ENCODE measurements around the gene RETREG2.
"Not testable (repeated sequence)": the region's sequence is repeated elsewhere in the genome, so short reads cannot be mapped to it uniquely, and the experiment has no call there.

RETREG2 gene

DNA sequence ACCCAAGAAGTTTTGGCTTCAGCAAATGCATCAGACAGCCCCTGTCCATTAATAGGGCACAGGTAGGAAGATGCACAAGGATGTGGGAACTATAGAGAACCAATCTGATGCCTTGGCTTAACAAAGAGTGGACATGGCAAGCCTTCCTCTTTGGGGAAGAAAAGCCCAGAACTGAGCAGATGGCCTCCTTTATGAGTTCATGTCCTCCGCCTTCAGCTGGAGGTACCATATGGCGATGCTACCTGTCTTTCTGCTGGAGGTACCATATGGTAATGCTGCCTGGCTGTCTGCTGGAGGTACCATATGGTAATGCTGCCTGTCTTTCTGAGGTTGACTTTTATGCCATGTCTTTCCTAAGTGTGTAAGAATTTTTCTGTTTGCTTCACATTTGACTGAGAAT lies 6.0 kb downstream of the RETREG2 start:
- Mint-ChIP-seq H3K27me3 (ENCODE audit: low read depth) (peaks cover 3% of the 10 kb centered on the region), H3K36me3 (ENCODE audit: low read depth) (peaks cover 44% of the 10 kb centered on the region), H3K9me3 (no peaks in the 10 kb centered on the region), H3K4me1 (peaks cover 8% of the 10 kb centered on the region), H3K4me3 (no peak overlapping the region), H3K27ac (no peak overlapping the region)
- TF ChIP-seq, protein P1, sequence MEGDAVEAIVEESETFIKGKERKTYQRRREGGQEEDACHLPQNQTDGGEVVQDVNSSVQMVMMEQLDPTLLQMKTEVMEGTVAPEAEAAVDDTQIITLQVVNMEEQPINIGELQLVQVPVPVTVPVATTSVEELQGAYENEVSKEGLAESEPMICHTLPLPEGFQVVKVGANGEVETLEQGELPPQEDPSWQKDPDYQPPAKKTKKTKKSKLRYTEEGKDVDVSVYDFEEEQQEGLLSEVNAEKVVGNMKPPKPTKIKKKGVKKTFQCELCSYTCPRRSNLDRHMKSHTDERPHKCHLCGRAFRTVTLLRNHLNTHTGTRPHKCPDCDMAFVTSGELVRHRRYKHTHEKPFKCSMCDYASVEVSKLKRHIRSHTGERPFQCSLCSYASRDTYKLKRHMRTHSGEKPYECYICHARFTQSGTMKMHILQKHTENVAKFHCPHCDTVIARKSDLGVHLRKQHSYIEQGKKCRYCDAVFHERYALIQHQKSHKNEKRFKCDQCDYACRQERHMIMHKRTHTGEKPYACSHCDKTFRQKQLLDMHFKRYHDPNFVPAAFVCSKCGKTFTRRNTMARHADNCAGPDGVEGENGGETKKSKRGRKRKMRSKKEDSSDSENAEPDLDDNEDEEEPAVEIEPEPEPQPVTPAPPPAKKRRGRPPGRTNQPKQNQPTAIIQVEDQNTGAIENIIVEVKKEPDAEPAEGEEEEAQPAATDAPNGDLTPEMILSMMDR (IDR thresholded peaks at IDR 0.05; ENCODE audit: unreplicated experiment in 3 of 3), result no peak

DNA sequence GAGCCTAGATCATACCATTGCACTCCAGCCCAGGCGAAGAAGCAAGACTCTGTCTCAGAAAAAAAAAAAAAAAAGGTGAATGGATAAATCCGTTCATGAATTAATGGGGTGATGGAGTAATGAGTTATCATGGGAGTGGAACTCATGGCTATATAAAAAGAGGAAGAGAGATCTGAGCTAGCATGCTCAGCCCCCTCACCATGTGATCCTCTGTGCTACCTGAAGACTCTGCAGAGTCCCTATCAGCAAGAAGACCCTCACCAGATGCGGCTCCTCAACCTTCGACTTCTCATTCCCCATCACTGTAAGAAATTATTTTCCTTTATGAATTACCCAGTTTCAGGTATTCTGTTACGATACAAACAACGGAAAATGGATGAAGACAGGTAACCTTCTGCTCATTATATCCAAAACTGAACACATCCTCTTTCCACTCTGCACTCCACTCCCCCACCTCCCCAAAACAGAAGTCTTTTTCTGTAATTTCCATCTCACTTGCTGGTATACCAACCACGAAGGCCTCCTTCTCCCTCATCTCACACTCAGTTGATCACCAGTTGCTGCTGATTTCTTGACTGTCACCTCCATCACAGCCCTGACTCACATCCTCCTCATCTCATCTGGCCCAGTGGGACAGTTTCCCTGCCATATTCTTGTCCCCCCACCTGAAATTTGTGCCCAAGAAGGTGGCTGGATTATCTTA lies 8.8 kb downstream of the RETREG2 start:
- no peak overlapping the region for H3K4me3 Mint-ChIP-seq
- H3K36me3 Mint-ChIP-seq (ENCODE audit: low read depth), result peaks cover 26% of the 10 kb centered on the region
- TF ChIP-seq, protein P1 (IDR thresholded peaks at IDR 0.05; ENCODE audit: unreplicated experiment in 3 of 3), result no peak
- H3K9me3 Mint-ChIP-seq, result no peaks in the 10 kb centered on the region
- peaks cover 3% of the 10 kb centered on the region for H3K27me3 Mint-ChIP-seq (ENCODE audit: low read depth)
- no peaks in the 10 kb centered on the region for H3K4me1 Mint-ChIP-seq
- H3K27ac Mint-ChIP-seq, result no peak overlapping the region

DNA sequence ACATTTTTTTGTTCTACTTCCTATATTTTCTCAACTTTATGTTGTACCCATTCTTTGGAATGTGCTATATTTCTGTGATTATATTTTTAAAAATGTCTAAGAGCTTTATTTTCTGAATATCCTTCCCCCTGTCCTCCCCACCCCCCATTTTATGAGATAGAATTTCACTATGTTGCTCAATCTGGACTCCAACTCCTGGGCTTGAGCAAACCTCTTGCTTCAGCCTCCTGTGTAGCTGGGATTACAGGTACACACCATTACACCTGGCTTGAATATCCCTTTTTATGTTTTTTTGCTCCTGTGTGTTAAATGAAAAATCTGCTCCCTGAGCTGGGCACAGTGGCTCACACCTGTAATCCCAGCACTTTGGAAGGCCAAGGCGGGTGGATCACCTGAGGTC lies 19.3 kb downstream of the RETREG2 start:
- no peaks in the 10 kb centered on the region for H3K9me3 Mint-ChIP-seq
- H3K36me3 Mint-ChIP-seq (ENCODE audit: low read depth), result no peaks in the 10 kb centered on the region
- H3K27ac Mint-ChIP-seq, result no peak overlapping the region
- no peak overlapping the region for H3K4me3 Mint-ChIP-seq
- H3K4me1 Mint-ChIP-seq, result no peaks in the 10 kb centered on the region
- H3K27me3 Mint-ChIP-seq (ENCODE audit: low read depth), result peaks cover 4% of the 10 kb centered on the region
- TF ChIP-seq, protein P1 (IDR thresholded peaks at IDR 0.05; ENCODE audit: unreplicated experiment in 3 of 3), result no peak

DNA sequence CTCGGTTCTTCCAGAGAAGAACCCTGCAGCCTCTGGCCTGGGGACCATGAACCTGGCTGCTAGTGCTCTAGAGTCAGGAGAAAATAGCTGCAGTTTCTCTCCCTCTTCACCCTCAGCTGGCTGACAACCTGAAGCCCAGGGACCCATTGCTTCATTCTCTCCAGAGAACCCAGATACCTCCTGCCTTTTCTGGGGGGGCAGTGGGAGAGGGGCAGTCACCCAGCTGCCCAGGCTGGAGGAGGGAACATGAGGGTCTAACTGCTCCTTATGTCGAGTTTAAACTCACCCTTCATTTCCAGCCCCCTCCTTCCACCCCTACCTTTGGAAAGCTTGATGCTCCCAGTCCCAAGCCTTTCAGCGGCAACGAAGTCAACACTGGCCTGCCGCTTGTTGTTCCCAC lies 20.9 kb downstream of the RETREG2 start:
- no peak overlapping the region for H3K27ac Mint-ChIP-seq
- no peaks in the 10 kb centered on the region for H3K9me3 Mint-ChIP-seq
- H3K27me3 Mint-ChIP-seq (ENCODE audit: low read depth), result peaks cover 11% of the 10 kb centered on the region
- no peak overlapping the region for H3K4me3 Mint-ChIP-seq
- H3K36me3 Mint-ChIP-seq (ENCODE audit: low read depth), result no peaks in the 10 kb centered on the region
- H3K4me1 Mint-ChIP-seq, result no peaks in the 10 kb centered on the region
- TF ChIP-seq, protein P1 (IDR thresholded peaks at IDR 0.05; ENCODE audit: unreplicated experiment in 3 of 3), result no peak

DNA sequence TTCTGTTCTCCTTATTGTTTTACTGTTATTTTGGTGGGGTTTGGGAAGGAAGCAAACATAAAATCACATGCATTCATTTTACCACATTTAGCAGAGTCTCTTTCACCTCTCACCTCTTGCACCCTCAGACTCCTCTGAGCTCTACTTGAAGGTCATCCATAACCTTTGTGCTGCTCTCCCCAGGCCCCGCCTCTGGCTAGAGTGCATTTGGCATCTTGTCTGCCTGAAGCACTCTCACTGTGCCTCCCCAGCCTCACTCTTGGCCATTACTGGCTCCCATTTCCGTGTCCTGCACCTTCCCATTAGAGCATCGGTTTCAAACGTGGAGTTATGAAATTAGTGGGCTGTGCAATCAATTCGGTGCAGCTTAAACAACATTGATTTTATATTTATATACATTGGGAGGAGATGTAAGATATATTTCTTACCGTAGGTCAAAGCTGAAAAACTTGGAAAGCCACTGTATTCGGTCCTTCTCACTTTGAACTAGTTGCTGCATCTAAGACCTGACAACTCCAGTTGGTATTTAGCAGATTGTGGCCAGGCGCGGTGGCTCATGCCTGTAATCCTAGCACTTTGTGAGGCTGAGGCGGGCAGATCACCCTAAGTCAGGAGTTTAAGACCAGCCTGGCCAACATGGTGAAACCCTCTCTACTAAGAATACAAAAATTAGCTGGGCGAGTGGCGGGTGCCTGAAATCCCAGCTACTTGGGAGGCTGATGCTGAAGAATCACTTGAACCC lies 21.6 kb downstream of the RETREG2 start:
- Mint-ChIP-seq H3K4me3 (no peak overlapping the region), H3K27me3 (ENCODE audit: low read depth) (peaks cover 11% of the 10 kb centered on the region)

DNA sequence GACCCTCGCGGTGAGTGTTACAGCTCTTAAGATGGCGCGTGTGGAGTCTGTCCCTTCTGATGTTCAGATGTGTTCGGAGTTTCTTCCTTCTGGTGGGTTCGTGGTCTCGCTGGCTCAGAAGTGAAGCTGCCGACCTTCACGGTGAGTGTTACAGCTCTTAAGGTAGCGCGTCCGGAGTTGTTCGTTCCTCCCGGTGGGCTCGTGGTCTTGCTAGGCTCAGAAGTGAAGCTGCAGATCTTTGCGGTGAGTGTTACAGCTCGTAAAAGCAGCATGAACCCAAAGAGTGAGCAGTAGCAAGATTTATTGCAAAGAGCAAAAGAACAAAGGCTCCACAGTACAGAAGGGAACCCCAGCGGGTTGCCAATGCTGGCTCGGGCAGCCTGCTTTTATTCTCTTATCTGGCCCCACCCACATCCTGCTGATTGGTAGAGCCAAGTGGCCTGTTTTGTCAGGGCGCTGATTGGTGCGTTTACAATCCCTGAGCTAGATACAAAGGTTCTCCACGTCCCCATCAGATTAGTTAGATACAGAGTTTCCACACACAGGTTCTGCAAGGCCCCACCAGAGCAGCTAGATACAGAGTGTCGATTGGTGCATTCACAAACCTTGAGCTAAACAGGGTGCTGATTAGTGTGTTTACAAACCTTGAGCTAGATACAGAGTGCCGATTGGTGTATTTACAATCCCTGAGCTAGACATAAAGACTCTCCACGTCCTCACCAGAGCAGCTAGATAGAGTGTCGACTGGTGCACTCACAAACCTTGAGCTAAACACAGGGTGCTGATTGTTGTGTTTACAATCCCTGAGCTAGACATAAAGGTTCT lies 22.6 kb downstream of the RETREG2 start:
- peak overlapping the region in 2 of 3 experiments; percentile 46 to 58 for H3K4me3 Mint-ChIP-seq

More for the DNA sequence above, 21.6 kb downstream of the RETREG2 start:
- TF ChIP-seq, protein P1 (IDR thresholded peaks at IDR 0.05; ENCODE audit: unreplicated experiment in 3 of 3), result no peak
- Mint-ChIP-seq H3K9me3 (no peaks in the 10 kb centered on the region), H3K4me1 (no peaks in the 10 kb centered on the region), H3K36me3 (ENCODE audit: low read depth) (no peaks in the 10 kb centered on the region), H3K27ac (no peak overlapping the region)

DNA sequence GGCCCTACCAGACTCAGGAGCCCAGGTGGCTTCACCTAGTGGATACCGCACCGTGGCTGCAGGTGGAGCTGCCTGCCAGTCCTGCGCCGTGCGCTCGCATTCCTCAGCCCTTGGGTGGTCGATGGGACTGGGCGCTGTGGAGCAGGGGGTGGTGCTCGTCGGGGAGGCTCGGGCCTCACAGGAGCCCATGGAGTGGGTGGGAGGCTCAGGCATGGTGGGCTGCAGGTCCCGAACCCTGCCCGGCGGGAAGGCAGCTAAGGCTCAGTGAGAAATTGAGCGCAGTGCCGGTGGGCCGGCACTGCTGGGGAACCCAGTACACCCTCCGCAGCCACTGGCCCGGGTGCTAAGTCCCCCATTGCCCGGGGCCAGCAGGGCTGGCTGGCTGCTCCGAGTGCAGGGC lies 23.3 kb downstream of the RETREG2 start:
- not testable (repeated sequence) for H3K4me1 Mint-ChIP-seq; H3K9me3 Mint-ChIP-seq; H3K27ac Mint-ChIP-seq; H3K4me3 Mint-ChIP-seq; H3K36me3 Mint-ChIP-seq (ENCODE audit: low read depth)
- H3K27me3 Mint-ChIP-seq (ENCODE audit: low read depth), result peaks cover 11% of the 10 kb centered on the region

More for the DNA sequence above, 22.6 kb downstream of the RETREG2 start:
- not testable (repeated sequence) for H3K36me3 Mint-ChIP-seq (ENCODE audit: low read depth); H3K9me3 Mint-ChIP-seq; H3K4me1 Mint-ChIP-seq
- H3K27ac Mint-ChIP-seq, result peak overlapping the region; percentile 6 to 74 (median 50)
- H3K27me3 Mint-ChIP-seq (ENCODE audit: low read depth), result peaks cover 11% of the 10 kb centered on the region

Data from nephron (organoid).